Measurements from ENCODE around the gene KDM4B. TPM values are rescaled to one million over a fixed set of nuclear protein-coding genes. Genes with fewer than 3 reads are reported as not detected.
A peak's percentile ranks its signal among the peaks of the same experiment; 100 is the strongest.

The KDM4B gene
- total and polyA plus RNA-seq, 2 of the 8 experiments (the other 6 are each of a cell fraction or from before 2014, with no cell fraction given), result 12.0 to 31.9 TPM

GRCh38 chr19:5156231-5156986 lies 187.5 kb downstream of the KDM4B start:
- no peak overlapping the region for H3K27ac ChIP-seq (ENCODE audit: low read depth, low read length)
- H3K14ac ChIP-seq (ENCODE audit: insufficient read length), result no peak overlapping the region
- 73% methylated on average over 22 of the region's 23 CpGs; no CpG with 5 or more reads in 1 of the 2 experiments for WGBS, 2 experiments (ENCODE audit: extremely low coverage in 1 of 2, insufficient coverage in 1 of 2, insufficient read length in 1 of 2, insufficient replicate concordance in 2 of 2, low coverage in 1 of 2, low lambda C conversion rate in 2 of 2, missing lambda C conversion rate in 1 of 2)
- H3K23ac ChIP-seq (ENCODE audit: insufficient read length), result no peak overlapping the region
- H4K91ac ChIP-seq (replicated peaks; ENCODE audit: insufficient read length, low read length), result peak overlapping the region; percentile 9
- H3K23me2 ChIP-seq (ENCODE audit: low read depth, low read length), result no peaks in the 10 kb centered on the region
- H3K4me2 ChIP-seq (ENCODE audit: insufficient read depth in 1 of 2, low read depth in 2 of 2, low read length in 2 of 2), result no peak overlapping the region
- FAIRE-seq (no peak), DNase-seq (ENCODE audit: low read depth in 1 of 2, low spot score in 2 of 2) (no peak)
- H3K79me1 ChIP-seq (ENCODE audit: low read depth, low read length), result no peaks in the 10 kb centered on the region
- no peak overlapping the region for H2BK15ac ChIP-seq (ENCODE audit: low read length)
- H3K27me3 ChIP-seq (replicated peaks in 1 of 4; ENCODE audit: control insufficient read depth in 3 of 4, extremely low read depth in 1 of 4, insufficient read depth in 3 of 4, low read length in 3 of 4), result no peaks in the 10 kb centered on the region
- ChIA-PET CTCF (ENCODE audit: partially characterized antibody) (interaction anchor here (0.8 to 4.2 kb wide), 5 partner anchors 11 to 108 kb away, joined by 3 to 25 read pairs (median 6); no protein-coding TSS in a partner anchor), POLR2A (ENCODE audit: partially characterized antibody) (interaction anchor here (0.7 kb wide), 2 partner anchors 14 to 23 kb away, joined by 3 read pairs; no protein-coding TSS in a partner anchor)
- no peaks in the 10 kb centered on the region for H3K79me2 ChIP-seq (ENCODE audit: control insufficient read depth in 1 of 2, insufficient read depth in 2 of 2, low read length in 2 of 2)
- no peak overlapping the region for H2AK5ac ChIP-seq (ENCODE audit: low read depth, low read length)
- peaks cover 0 to 2% (median 0%) of the 10 kb centered on the region in 4 experiments; a peak in 1 of 8 replicates for H3K36me3 ChIP-seq (ENCODE audit: control insufficient read depth in 2 of 4, insufficient read depth in 4 of 4, low read length in 3 of 4)
- no peak overlapping the region for H4K5ac ChIP-seq (ENCODE audit: insufficient read length, low read depth, low read length)
- H2BK120ac ChIP-seq (replicated peaks; ENCODE audit: low read depth, low read length), result no peak overlapping the region
- H2BK20ac ChIP-seq (ENCODE audit: low read length), result no peak overlapping the region
- H3K9ac ChIP-seq (replicated peaks in 1 of 4; ENCODE audit: extremely low read depth in 1 of 4, low read depth in 3 of 4, low read length in 3 of 4), result no peak overlapping the region; a peak in 1 of 7 replicates
- H2AFZ ChIP-seq (ENCODE audit: low read length), result no peak overlapping the region
- no peak overlapping the region; the same call in 1 of the 2 replicates for H4K8ac ChIP-seq (ENCODE audit: extremely low read depth, insufficient read depth, low read length)
- H4K20me1 ChIP-seq (replicated peaks in 1 of 2; ENCODE audit: control insufficient read depth in 1 of 2, insufficient read depth in 2 of 2, low read length in 2 of 2), result no peaks in the 10 kb centered on the region
- H2BK5ac ChIP-seq (ENCODE audit: low read depth, low read length), result no peak overlapping the region
- H2BK12ac ChIP-seq (ENCODE audit: low read depth, low read length), result no peak overlapping the region
- no peak overlapping the region; the same call in 1 of the 2 replicates for H3K18ac ChIP-seq (ENCODE audit: extremely low read depth, low read length)
- no peak overlapping the region for H3K56ac ChIP-seq (replicated peaks; ENCODE audit: insufficient read length, low read depth, low read length)
- H3K4me1 ChIP-seq (replicated peaks in 1 of 4; ENCODE audit: control insufficient read depth in 3 of 4, insufficient read depth in 4 of 4, low read length in 3 of 4), result peaks cover 0 to 9% (median 5%) of the 10 kb centered on the region in 4 experiments; a peak in 4 of 7 replicates
- H3K9me3 ChIP-seq (ENCODE audit: insufficient read depth in 2 of 2, low read depth in 1 of 2, low read length in 1 of 2), result peaks cover 0 to 7% of the 10 kb centered on the region in 2 experiments; a peak in 1 of 4 replicates
- no peak overlapping the region for H3K4ac ChIP-seq (replicated peaks; ENCODE audit: insufficient read length, low read depth, low read length)
- H3K4me3 ChIP-seq (ENCODE audit: extremely low read depth in 1 of 4, insufficient read depth in 2 of 4, low read depth in 3 of 4, low read length in 4 of 4), result no peak overlapping the region
- TF ChIP-seq FOSL1 (IDR thresholded peaks at IDR 0.05; ENCODE audit: insufficient read depth, low read depth, low read length), result no peak
- TF ChIP-seq CTBP2 (IDR thresholded peaks at IDR 0.05; ENCODE audit: borderline replicate concordance, insufficient read depth, insufficient read length, low read length), result no peak
- no peak for TF ChIP-seq POU5F1 (IDR thresholded peaks at IDR 0.05; ENCODE audit: low read depth, low read length)
- TF ChIP-seq MAFK (IDR thresholded peaks at IDR 0.05; ENCODE audit: low read depth, low read length), result no peak
- TF ChIP-seq SIX5 (IDR thresholded peaks at IDR 0.05; ENCODE audit: low read depth, low read length), result no peak
- TF ChIP-seq RBBP5 (IDR thresholded peaks at IDR 0.05; ENCODE audit: borderline replicate concordance, low read depth, low read length), result no peak
- no peak for TF ChIP-seq SRF (IDR thresholded peaks at IDR 0.05; ENCODE audit: low read depth, low read length)
- TF ChIP-seq TCF12 (IDR thresholded peaks at IDR 0.05; ENCODE audit: low read depth, low read length), result no peak
- no peak for TF ChIP-seq EP300 (IDR thresholded peaks at IDR 0.05; ENCODE audit: borderline replicate concordance in 1 of 2, low read depth in 2 of 2, low read length in 2 of 2)
- TF ChIP-seq KDM5A (IDR thresholded peaks at IDR 0.05; ENCODE audit: low read length), result no peak
- TF ChIP-seq E2F6 (IDR thresholded peaks at IDR 0.05), result no peak
